Epithelial cell of esophagus (primary cell): Measurements from ENCODE around the gene USP28.

Experiments
- DNase-seq: peaks from one replicate; pipeline ENCODE4 v3.0.0; 2010; ENCODE audit warnings: low read depth
- H3K4me3 ChIP-seq: 2 replicates; pipeline ENCODE4 v1.5.1; 2011; ENCODE audit warnings: mild to moderate bottlenecking, low read length, control low read depth
- TF ChIP-seq, protein P1 (sequence below): IDR thresholded peaks from 2 replicates; pipeline ENCODE4 v1.5.1; 2011; ENCODE audit warnings: low read depth, mild to moderate bottlenecking, low read length, control low read depth, inconsistent platforms; ENCODE audit not compliant: insufficient read depth; ENCODE audit errors: missing control alignments

Gene USP28

DNA sequence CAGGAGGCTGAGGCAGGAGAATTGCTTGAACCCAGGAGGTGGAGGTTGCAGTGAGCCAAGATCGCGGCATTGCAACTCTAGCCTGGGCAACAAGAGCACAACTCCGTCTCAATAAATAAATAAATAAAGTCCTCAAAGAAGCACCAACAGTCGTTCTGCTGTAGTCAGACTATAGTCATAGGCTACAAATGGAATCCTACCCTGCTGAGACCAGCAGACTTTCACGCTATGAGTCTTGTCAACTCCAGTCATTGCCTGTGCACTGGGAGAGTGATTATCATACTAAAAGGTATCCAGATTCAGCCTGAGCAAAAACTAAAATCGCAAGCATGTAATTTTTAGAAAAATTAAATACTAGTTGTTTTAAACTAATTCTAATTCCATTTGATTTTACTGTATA, 19.6 kb downstream of the USP28 start:
- H3K4me3 ChIP-seq: no peak overlapping the region
- DNase-seq: no peak
- TF ChIP-seq, protein P1, sequence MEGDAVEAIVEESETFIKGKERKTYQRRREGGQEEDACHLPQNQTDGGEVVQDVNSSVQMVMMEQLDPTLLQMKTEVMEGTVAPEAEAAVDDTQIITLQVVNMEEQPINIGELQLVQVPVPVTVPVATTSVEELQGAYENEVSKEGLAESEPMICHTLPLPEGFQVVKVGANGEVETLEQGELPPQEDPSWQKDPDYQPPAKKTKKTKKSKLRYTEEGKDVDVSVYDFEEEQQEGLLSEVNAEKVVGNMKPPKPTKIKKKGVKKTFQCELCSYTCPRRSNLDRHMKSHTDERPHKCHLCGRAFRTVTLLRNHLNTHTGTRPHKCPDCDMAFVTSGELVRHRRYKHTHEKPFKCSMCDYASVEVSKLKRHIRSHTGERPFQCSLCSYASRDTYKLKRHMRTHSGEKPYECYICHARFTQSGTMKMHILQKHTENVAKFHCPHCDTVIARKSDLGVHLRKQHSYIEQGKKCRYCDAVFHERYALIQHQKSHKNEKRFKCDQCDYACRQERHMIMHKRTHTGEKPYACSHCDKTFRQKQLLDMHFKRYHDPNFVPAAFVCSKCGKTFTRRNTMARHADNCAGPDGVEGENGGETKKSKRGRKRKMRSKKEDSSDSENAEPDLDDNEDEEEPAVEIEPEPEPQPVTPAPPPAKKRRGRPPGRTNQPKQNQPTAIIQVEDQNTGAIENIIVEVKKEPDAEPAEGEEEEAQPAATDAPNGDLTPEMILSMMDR: no peak

DNA sequence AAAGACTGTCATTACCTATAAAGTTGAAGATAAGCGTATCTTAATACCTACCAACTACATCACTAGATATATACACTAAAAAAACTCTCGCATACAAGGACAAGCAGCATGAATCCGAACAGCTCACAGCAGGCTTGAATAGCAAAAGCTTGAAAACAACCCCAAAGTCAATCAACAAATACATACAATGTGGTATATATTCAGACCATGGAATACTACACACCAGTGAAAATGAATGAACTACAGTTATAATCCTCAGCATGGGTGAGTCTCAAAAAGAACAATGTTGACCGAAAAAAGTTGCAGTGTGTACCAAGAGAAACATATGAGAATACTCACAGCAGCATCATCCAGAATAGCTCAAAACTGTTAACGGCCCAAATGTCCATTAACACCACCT, 25.2 kb downstream of the USP28 start:
- TF ChIP-seq, protein P1: no peak
- no peak for DNase-seq
- H3K4me3 ChIP-seq: no peak overlapping the region

DNA sequence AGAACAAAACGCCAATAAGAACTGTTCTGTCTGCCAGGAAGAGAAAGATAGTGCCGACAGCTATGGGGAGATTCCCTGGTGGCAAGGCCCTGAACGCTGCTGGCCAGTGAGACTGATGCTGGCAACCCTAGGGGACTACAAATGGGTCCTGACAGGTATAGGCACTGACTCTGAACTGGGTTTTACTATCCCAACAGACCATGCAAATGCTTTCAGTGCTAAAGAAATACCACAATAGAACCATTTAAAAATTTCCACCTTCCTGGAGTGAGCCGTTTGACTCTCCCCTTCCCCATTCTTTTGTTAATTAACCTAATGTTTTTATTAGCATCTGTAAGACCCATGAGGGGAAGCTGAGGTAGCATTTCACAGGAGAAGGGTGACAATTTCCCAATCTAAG, 25.7 kb downstream of the USP28 start:
- TF ChIP-seq, protein P1: no peak
- no peak for DNase-seq
- no peak overlapping the region for H3K4me3 ChIP-seq

DNA sequence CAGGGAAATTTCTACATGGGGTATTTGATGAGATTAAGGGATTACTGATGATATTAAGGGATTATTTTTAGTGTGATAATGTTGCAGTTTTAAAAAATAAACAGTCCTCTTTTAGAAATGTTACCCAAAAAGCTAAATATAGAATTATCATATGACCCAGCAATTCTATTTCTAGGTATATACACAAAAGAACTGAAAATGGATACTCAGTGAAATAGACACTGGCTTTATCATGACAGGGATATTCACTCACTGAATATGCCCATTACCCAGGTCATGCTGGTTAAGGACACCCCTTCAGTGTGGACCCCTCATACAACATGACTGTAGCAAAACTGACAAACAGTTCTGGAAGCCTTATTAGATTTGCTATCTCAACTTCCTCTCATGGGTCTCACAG, 27.8 kb downstream of the USP28 start:
- DNase-seq: no peak
- H3K4me3 ChIP-seq: no peak overlapping the region
- TF ChIP-seq, protein P1: no peak

DNA sequence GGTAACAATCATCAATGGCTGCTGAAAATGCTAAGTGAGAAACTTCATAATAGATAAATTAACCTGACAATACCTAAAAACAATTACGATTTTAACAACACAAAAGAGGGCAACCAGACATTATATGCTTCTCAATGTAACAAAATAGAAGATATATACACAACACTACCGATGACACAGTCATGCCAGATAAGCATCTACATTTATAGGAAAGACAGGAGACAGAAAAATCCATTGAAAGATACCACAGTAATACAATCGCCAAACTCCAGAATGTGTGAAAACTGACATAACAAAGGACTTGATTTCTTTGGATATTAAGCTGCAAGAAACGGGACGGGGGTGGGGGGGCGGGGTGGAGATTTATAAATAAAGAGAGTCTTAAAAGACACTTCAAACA, 28.3 kb downstream of the USP28 start:
- TF ChIP-seq, protein P1: no peak
- no peak overlapping the region for H3K4me3 ChIP-seq
- DNase-seq: no peak

DNA sequence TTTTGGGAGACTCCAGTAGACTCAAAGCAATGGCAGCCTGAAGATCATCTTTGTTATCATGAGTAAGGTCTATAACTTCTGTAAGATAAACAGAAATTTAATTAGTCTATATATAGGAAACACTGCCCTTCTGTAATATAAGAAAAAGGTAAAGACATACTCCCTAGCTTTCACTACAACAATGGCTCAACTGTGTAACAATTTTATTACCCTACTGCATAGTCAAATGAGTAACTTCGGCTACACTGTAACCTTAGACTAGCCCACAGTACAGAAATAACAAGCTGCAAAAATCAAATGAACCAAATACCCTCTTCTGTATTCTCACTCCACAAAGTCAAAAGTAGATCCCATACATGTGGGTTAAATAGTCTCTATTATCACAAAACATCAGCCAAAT, 33.7 kb downstream of the USP28 start:
- TF ChIP-seq, protein P1: no peak
- DNase-seq: no peak
- H3K4me3 ChIP-seq: no peak overlapping the region

DNA sequence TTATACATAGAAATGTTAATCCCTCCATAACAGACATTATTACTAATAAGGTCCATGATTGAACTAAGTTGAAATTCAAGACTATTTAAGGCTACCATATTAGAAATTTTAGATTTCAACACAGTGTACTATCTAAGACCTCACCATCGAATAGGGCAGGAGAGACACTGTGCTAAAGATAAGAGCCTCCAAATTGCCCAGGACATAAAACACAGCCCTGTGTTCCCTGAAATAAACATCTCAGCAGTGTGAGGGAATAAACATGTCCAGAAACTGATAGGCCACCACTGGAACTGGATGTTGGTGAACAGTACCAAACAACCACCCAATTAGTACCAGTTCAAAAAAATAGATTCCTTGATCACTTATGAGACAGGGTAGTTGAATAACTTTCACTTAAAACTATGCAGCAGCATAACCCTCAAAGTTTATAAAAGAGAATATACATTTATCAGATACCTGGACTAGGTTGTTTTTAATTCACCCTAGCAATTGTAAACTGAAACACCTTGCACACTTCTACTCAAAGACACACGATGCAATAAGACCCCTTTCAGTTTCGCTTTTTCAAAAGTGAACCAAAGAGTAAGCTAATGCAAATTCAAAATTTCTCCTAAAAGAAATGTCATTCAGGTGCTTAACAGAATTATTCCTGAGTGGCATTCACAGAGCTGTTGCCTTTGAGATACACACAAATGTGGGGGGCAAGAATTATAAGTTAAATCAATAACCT, 34.3 kb downstream of the USP28 start:
- DNase-seq: no peak
- H3K4me3 ChIP-seq: no peak overlapping the region
- TF ChIP-seq, protein P1: no peak
